Fibroblast of villous mesenchyme (primary cell): ENCODE results near the gene C2CD2. TPM values are rescaled to one million over a fixed set of nuclear protein-coding genes. Genes with fewer than 3 reads are reported as not detected.

Source experiments
- DNase-seq: peaks from one replicate; pipeline ENCODE4 v3.0.0-alpha.2; 2010; ENCODE audit warnings: low read depth
- H3K4me3 ChIP-seq: 2 replicates; pipeline ENCODE4 v1.5.1; 2011; ENCODE audit warnings: low read depth, mild to moderate bottlenecking, low read length
- total RNA-seq: library from RNA; depleted of rRNA; stranded (reverse); fragments of >200 nt; gene quantifications from 2 replicates; pipeline ENCODE4 v1.2.3, GENCODE V29; 2012
- TF ChIP-seq, protein P1 (sequence below): IDR thresholded peaks from 2 replicates; pipeline ENCODE4 v1.5.1; 2012; ENCODE audit warnings: low read depth, mild to moderate bottlenecking, low read length; ENCODE audit not compliant: insufficient read depth

The C2CD2 gene
- total RNA-seq, 1 donor = 25.0 TPM

DNA sequence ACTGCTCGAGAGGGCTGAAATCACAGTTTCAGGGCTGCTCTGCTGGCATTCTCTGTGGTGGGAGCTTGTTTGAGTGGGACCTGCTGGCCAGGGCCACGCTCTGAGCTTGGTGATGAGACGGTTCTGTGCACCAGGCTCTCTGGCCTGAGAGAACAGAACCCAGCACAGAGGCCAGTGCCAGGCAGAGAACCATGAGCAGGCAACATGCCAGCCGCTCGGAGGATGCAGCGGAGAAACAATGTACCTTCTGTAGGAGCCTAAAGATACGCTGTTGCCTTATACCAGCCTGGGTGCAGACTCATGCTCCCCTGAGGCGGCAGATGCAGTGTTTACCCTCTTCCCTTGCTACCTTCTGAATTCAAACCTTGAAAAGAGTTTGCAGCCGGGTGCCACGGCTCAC lies 10.0 kb downstream of the C2CD2 start:
- TF ChIP-seq, protein P1, sequence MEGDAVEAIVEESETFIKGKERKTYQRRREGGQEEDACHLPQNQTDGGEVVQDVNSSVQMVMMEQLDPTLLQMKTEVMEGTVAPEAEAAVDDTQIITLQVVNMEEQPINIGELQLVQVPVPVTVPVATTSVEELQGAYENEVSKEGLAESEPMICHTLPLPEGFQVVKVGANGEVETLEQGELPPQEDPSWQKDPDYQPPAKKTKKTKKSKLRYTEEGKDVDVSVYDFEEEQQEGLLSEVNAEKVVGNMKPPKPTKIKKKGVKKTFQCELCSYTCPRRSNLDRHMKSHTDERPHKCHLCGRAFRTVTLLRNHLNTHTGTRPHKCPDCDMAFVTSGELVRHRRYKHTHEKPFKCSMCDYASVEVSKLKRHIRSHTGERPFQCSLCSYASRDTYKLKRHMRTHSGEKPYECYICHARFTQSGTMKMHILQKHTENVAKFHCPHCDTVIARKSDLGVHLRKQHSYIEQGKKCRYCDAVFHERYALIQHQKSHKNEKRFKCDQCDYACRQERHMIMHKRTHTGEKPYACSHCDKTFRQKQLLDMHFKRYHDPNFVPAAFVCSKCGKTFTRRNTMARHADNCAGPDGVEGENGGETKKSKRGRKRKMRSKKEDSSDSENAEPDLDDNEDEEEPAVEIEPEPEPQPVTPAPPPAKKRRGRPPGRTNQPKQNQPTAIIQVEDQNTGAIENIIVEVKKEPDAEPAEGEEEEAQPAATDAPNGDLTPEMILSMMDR = no peak
- DNase-seq = no peak
- H3K4me3 ChIP-seq = no peak overlapping the region

GRCh38 chr21:41942457-41942856 lies 11.4 kb downstream of the C2CD2 start:
- no peak overlapping the region for H3K4me3 ChIP-seq
- DNase-seq = no peak
- TF ChIP-seq, protein P1 = no peak

- H3K4me3 ChIP-seq = no peak overlapping the region
- DNase-seq = no peak
- TF ChIP-seq, protein P1 = no peak
These were observed 11.9 kb downstream of the C2CD2 start for GRCh38 chr21:41941941-41942340.

- no peak for DNase-seq
- TF ChIP-seq, protein P1 = no peak
- H3K4me3 ChIP-seq = no peak overlapping the region
These were observed 13.4 kb downstream of the C2CD2 start for GRCh38 chr21:41940431-41940830.

GRCh38 chr21:41939391-41939790 lies 14.4 kb downstream of the C2CD2 start:
- TF ChIP-seq, protein P1 = no peak
- no peak overlapping the region for H3K4me3 ChIP-seq
- DNase-seq = no peak

DNA sequence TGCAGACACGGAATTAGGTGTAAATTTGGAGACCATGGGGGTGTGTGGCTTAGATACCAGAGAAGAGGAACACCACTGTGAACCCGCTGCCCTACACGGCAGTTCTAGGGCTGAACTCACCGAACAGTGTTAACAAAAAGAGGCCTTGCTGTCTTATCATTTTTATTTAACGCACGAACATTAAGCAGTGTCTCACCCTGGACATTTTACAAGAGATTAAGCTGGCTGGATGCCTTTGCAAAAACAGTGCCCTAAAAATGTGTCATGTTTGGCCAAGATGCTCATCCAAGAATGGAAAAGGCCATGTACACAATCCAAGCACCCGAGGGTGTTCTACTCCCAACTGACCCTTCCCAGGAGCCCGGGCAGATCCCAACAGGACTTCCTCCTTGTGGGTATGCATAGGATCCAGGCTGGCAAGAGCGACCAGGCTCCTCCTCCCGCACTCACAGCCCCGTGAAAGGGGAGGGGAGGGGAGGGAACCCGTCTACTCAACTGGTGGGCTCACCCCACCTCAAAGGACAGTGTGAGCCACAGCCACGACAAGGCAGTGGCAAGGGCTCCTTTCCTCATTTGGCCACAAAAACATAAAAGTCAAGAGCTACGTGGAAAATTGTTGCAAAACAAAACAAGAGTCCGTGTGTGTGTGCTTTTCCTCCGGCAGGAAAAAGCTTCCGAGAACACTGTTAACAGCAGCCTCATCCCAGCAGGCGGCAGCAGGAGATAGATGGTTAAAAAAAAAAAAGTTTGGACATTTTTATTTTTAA lies 20.3 kb downstream of the C2CD2 start:
- TF ChIP-seq, protein P1 = peak; percentile 59
- peak overlapping the region; percentile 51 for H3K4me3 ChIP-seq
- peak; percentile 74 for DNase-seq
